Measurements from ENCODE around the gene MELTF. TPM values are rescaled to one million over a fixed set of nuclear protein-coding genes. Genes with fewer than 3 reads are reported as not detected.

The MELTF gene
- total and polyA plus RNA-seq, 9 of the 15 experiments (the other 6 are each of a cell fraction or from before 2014, with no cell fraction given), result 0.35 to 10.5 (median 4.5) TPM

DNA sequence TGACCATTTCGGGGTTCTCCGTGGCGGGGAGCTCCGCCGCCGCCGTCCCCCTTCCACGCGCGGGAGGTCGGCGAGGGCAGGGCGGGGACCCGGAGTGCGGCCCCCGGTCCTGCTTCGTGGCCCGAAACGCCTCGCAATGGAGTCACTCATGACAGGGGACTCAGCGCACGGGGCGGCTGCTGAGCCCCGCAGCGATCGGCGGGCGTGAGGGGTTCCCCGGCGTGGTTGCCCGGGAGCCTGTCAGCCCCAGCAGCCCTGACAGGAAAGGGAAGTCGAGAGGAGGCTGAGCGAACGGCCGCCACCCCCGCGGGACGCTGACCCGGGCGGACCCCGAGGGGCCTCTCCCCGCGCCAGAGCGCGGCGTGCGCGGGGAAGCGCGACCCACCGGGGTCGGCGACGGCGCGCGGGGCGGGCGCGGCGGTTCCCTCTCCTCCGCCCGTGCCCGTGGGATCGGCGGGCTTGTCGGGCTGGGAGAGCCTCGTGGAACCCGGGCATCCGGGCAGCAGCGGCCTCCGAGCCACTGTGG lies 60.4 kb downstream of the MELTF start (continued):
- TF ChIP-seq ZNF609 (CRISPR knock-in tag; IDR thresholded peaks at IDR 0.05; ENCODE audit: borderline replicate concordance) (peak; percentile 7; the same call in 1 of the 2 replicates), ZC3H4 (CRISPR knock-in tag; IDR thresholded peaks at IDR 0.05; ENCODE audit: borderline replicate concordance) (no peak), ZBTB17 (CRISPR knock-in tag; IDR thresholded peaks at IDR 0.05) (peak; percentile 84), HNRNPLL (IDR thresholded peaks at IDR 0.05; ENCODE audit: low read depth, low read length, poor library complexity, severe bottlenecking) (no peak), ARID2 (IDR thresholded peaks at IDR 0.05) (no peak), BRCA1 (IDR thresholded peaks at IDR 0.05) (no peak), BRCA1 (CRISPR knock-in tag; IDR thresholded peaks at IDR 0.05) (no peak), GATAD2A (IDR thresholded peaks at IDR 0.05) (no peak), ZNF518B (CRISPR knock-in tag; IDR thresholded peaks at IDR 0.05) (no peak), ZNF561 (CRISPR knock-in tag; conservative IDR thresholded peaks at IDR 0.05) (peak; percentile 77; the same call in 1 of the 2 replicates), SIRT6 (IDR thresholded peaks at IDR 0.05; ENCODE audit: low read depth, low read length) (no peak), ESRRA (IDR thresholded peaks at IDR 0.05; ENCODE audit: borderline replicate concordance, low read depth) (no peak), PPARD (CRISPR knock-in tag; IDR thresholded peaks at IDR 0.05) (0 out of 2 replicates have a peak, but pooled peaks have one; percentile 6), MBD2 (IDR thresholded peaks at IDR 0.05; ENCODE audit: borderline replicate concordance, low read depth) (no peak), KAT8 (IDR thresholded peaks at IDR 0.05; ENCODE audit: low read depth) (no peak), SMARCB1 (IDR thresholded peaks at IDR 0.05; ENCODE audit: insufficient read length, low read depth) (no peak), SIN3B (IDR thresholded peaks at IDR 0.05; ENCODE audit: low read depth) (no peak)
- TF ChIP-seq, protein P1, sequence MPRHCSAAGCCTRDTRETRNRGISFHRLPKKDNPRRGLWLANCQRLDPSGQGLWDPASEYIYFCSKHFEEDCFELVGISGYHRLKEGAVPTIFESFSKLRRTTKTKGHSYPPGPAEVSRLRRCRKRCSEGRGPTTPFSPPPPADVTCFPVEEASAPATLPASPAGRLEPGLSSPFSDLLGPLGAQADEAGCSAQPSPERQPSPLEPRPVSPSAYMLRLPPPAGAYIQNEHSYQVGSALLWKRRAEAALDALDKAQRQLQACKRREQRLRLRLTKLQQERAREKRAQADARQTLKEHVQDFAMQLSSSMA (CRISPR knock-in tag; IDR thresholded peaks at IDR 0.05), result no peak
- TF ChIP-seq, protein P2, sequence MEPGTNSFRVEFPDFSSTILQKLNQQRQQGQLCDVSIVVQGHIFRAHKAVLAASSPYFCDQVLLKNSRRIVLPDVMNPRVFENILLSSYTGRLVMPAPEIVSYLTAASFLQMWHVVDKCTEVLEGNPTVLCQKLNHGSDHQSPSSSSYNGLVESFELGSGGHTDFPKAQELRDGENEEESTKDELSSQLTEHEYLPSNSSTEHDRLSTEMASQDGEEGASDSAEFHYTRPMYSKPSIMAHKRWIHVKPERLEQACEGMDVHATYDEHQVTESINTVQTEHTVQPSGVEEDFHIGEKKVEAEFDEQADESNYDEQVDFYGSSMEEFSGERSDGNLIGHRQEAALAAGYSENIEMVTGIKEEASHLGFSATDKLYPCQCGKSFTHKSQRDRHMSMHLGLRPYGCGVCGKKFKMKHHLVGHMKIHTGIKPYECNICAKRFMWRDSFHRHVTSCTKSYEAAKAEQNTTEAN (CRISPR knock-in tag; IDR thresholded peaks at IDR 0.05), result no peak

Data from K562 (cell line).